HS-5 (cell line): ENCODE measurements around the gene DVL3.

ENCODE experiments used
- DNase-seq: peaks from one replicate; pipeline ENCODE4 v3.0.0-alpha.2; 2012; ENCODE audit warnings: low read depth

DVL3 gene

DNA sequence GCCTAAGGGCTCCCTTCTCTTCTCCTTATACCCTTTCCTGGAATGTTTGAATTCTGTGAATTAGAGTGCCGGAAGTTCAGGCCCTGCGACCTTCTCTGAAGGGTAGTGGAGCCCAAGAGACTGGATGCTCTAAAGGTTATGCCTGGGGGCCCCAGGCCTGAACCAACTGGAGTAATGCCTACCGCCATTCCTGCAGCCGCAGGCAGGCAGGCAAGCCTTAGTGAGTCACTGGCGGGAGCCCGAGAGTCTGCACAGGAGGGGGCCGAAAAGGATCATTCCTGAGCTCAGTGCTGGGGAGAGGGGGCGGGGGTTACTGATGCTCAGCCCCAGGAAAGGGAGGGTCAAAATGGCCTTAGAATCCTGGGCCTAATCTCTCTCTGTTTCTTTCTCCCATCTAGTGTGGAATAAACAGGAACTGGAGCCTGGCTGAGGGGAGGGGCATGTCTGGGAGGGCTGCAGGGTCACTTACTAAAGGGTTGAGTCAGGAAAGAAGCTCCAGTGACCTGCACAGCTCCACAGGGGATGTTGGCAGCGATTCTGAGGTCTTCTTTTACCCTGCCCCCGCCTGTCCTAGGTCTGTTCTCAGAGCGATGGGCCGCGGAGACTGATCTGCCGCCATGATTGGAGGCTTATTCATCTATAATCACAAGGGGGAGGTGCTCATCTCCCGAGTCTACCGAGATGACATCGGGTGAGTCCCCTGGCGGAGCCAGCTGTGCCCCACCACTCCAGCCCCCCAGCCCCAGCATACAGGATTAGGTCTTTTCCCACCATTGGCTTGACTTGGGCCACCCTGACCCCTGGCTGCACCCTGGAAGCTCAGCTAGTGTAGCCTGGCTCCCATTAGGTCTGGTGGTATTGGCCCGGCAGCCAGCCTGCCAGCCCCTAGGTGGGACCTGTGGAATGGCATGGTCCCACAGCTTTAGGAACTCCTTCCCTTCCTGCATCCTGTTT is 21.5 kb downstream of the DVL3 start:
- DNase-seq, result peak; percentile 84

DNA sequence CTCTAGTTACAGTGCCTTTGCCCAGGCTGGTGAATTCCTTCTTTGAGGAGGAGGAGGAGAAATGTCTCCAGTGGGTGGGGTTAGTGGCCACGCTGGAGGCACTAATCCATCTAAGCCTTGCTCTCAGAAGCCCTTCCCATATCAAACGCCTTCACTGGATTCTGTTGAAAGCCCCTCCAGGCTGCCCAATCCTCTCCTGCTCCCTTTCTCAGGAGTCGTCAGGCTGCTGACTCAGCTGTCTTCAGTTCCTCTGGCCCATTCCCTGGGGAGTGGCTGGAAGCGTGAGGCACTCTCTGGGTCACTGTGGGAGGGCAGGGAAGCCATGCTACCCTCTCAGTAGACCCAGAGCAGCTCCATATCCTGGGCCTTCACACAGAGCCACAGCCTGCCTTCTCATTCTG is 22.2 kb downstream of the DVL3 start:
- no peak for DNase-seq

- no peak for DNase-seq
Measured at GRCh38 chr3:184177767-184178306, 22.7 kb downstream of the DVL3 start.

DNA sequence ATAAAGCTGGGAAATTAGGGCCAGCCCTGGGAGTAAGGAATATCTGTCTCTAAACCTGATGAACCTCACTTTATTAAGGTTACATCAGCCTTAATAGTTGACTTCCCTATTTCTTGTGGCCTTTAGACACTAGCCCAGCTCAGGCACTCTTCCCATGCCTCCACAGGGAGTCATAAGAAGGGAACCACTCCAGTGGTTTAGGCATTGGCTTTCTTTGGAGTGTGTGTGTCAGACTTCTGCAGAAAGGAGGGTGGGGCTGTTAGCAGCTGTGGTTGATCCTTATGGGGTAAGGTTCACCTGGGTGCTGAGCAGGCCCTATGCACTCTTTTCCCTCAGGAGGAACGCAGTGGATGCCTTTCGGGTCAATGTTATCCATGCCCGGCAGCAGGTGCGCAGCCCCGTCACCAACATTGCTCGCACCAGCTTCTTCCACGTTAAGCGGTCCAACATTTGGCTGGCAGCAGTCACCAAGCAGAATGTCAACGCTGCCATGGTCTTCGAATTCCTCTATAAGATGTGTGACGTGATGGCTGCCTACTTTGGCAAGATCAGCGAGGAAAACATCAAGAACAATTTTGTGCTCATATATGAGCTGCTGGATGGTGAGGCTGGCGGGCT is 23.5 kb downstream of the DVL3 start:
- DNase-seq, result no peak

- no peak for DNase-seq
Measured at GRCh38 chr3:184180165-184180564, 25.0 kb downstream of the DVL3 start.

DNA sequence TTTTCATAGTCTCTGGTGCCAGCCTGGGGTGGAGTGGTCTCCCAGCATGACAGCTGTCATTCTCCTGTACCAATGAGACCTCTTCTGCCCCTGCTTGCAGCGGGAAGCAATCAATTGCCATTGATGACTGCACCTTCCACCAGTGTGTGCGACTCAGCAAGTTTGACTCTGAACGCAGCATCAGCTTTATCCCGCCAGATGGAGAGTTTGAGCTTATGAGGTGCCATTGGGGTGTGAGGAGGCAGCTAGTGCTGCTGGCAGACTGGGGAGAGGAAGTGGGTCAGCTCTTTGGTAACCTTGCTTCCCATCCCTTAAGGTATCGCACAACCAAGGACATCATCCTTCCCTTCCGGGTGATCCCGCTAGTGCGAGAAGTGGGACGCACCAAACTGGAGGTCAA is 26.4 kb downstream of the DVL3 start:
- DNase-seq, result no peak

DNA sequence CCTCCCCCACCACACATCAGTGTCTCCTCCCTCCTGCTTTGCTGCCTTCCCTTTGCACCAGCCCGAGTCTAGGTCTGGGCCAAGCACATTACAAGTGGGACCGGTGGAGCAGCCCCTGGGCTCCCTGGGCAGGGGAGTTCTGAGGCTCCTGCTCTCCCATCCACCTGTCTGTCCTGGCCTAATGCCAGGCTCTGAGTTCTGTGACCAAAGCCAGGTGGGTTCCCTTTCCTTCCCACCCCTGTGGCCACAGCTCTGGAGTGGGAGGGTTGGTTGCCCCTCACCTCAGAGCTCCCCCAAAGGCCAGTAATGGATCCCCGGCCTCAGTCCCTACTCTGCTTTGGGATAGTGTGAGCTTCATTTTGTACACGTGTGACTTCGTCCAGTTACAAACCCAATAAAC is 28.5 kb downstream of the DVL3 start:
- no peak for DNase-seq

- DNase-seq, result no peak
Measured at GRCh38 chr3:184184546-184185230, 29.5 kb downstream of the DVL3 start.

DNA sequence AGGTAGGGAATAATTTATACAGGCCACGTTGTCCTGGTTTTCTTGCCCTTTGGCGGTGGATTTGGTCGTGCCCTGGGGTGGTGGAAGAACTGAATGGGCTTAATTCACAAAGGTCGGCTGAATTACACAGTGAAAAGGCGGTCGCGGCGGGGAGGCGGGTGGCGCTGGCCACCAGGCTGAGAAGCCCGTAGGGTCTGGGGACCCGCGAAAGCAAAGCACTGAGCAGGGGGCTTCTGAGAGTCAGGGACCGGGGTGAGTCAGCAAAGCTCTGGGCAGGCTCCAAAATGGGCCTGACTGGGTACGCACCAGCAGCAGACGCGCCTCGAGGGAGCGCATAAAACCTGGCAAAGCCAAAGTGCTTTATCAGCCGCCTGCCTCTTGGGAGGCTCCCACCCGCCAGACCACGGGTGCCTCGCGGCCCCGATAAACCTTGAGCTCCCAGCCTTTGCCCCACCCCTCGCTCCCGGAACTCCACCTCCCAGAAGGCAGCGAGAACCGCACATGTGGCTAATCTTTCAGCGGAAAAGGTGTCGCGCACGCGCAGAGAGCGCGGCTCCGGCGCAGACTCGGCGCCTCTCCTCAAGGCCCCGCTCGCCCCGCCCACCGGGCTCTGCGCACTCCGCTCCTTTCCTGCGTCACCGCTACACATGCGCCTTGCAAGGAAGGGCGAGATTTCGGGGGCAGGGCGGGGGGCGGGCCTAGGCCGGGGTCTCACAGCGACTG is 30.4 kb downstream of the DVL3 start:
- DNase-seq, result peak; percentile 96

- DNase-seq, result no peak
Measured at GRCh38 chr3:184186184-184186901, 31.2 kb downstream of the DVL3 start, which contains the start of gene ABCF3. ABCF3 (plus strand) TSS chr3:184186199; CDS start chr3:184186208, 9 bp downstream.

DNA sequence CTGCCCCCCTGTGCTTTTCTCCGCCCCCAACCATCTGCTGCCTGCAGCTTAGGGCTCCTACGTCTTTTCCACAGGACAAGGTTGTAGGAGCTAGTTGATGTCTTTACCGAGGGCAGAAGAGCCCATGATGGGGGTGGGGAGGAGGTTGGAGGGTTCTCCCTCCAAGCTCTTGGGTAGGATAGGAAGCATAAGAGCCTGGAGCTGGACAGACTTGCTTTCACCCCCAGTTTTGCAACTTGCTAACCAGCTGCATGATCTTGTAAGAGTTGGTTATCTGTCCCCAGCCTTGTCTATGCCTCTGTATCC is 31.7 kb downstream of the DVL3 start:
- DNase-seq, result no peak

GRCh38 chr3:184188080-184188479 is 32.9 kb downstream of the DVL3 start:
- no peak for DNase-seq

DNA sequence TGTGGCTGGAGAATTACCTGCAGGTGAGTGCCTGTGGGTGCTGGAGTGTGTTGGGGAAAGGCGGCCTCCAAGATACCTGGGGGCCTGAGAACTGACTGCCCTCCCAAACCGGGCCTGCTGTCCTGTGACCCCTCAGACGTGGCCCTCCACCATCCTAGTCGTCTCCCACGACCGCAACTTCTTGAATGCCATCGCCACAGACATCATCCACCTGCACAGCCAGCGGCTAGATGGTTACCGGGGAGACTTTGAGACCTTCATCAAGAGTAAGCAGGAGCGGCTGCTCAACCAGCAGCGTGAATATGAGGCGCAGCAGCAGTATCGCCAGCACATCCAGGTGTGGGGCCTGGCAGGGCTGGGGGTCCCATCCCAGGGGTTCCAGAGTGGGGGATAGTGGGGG is 34.2 kb downstream of the DVL3 start:
- no peak for DNase-seq

GRCh38 chr3:184192889-184193288 is 37.7 kb downstream of the DVL3 start:
- no peak for DNase-seq

DNA sequence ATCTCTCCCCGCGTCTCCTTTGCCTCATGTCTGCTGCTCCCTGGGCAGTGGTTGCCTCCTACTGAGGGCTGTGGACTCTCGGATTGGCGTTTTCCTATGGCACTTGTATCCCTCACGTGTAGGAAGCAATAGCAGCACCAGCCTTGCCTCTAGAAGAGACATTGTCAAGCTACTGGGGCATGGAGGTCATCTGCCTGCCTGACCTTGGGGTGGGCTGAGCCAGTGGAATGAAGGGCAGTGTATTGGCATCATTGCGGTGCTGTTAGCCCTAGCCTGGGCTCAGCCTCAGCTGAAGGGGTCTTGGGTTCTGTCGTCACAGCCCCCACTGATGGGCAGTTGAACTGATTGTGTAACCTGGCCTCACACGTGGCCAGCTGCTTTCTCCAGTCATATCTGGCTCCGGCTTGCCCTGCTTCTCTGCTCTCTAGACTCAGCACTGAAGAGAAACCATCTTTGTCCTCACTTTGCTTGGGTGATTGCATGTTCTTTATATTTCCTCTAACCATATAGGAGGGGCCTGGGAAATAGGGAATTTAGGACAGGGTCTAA is 38.9 kb downstream of the DVL3 start:
- no peak for DNase-seq

DNA sequence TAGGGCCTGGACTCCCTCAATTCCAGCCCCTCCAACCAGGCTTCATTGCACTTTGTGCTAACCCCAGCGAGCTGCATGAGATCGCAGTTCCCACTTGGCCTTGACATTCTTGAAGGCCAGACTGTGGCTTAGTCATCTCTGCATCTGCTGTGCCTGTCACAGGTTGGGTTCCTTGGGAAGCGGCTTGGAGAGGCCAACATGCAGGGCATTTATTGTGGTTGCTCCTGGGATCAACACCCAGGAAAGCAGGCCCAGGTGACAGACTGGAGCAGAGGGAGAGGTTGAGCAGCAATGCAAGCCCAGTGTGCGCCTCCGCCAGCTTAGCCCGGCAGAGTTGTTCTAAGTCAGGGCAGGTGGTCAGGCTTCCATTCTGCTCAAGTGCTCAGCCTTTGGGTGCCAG is 41.4 kb downstream of the DVL3 start:
- no peak for DNase-seq

GRCh38 chr3:184198509-184198908 is 43.3 kb downstream of the DVL3 start:
- DNase-seq, result no peak

GRCh38 chr3:184200825-184201224 is 45.6 kb downstream of the DVL3 start:
- DNase-seq, result no peak

DNA sequence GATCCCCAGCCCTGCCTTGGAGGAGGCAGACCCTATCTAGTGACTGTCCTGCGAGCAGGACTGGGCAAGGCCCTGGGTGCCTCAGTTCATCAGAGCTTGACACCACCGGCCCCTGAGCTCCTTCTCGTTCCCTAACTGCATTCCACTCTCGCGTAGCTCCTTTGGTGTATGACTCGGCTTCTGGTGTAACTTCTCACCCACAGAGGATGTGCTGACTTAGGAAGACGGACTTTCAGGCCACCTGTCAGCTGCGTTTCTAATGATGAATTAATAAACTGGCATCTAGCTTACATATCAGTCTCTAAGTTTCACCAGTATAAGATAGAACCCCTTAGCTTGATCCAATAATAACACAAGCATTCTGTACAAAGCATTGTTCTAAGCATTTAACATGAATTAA is 48.3 kb downstream of the DVL3 start:
- DNase-seq, result no peak

DNA sequence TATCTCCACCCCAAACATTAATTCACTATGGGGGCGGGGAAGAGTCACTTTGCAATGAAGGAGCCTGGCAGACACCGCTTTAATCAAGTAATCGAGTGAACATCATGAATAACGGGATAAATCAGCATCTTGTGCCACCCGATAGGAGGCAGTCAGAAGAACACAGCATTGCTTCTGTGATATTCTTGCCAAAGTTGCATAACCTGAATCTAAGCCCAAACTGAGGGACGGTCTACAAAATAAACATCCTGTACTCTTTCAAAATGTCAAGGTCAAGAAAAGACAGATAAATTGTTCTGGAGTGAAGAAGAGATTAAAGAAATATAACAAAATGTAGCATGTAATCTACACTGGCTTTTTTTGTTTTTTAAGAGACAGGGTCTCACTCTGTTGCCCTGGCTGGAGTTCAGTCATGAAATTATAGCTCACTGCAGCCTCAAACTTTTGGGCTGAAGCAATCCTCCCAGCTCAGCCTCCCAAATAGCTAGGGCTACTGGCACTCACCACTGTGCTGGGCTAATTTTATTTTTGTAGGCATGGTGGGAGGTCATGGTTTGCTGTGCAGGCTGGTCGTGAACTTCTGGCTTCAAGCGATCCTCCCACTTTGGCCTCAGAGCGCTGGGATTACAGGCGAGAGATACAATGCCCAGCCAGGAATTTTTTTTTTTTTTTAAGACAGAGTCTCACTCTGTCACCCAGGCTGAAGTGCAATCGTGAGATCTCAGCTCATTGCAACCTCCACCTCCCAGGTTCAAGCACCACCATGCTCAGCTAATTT is 54.2 kb downstream of the DVL3 start:
- no peak for DNase-seq
